CD14-positive monocyte (primary cell): ENCODE data around the gene RPSA. TPM values are rescaled to one million over a fixed set of nuclear protein-coding genes. Genes with fewer than 3 reads are reported as not detected.

Experiments used
- DNase-seq, 3 donors: peaks; one replicate each; pipeline ENCODE4 v3.0.0-alpha.2; 2011 to 2022
- H2AFZ ChIP-seq: 2 replicates; pipeline ENCODE4 v1.6.0; 2012; ENCODE audit warnings: mild to moderate bottlenecking, low read depth, low read length, inconsistent platforms; ENCODE audit not compliant: insufficient read depth, poor library complexity, severe bottlenecking
- H3K27ac ChIP-seq, 2 donors: 1 replicate in 1 of 2; 2 replicates in 1 of 2; pipeline ENCODE4 v1.5.1; 2012 to 2013; ENCODE audit warnings: low read length in 2 of 2, control low read depth in 1 of 2, inconsistent platforms in 1 of 2, low read depth in 1 of 2, mild to moderate bottlenecking in 1 of 2
- H3K27me3 ChIP-seq, 2 donors: one replicate each; pipeline versions ENCODE4 v1.6.0 to v1.6.1; 2011 to 2013; ENCODE audit warnings: low read length in 2 of 2; ENCODE audit not compliant: control insufficient read depth in 2 of 2, insufficient read depth in 2 of 2
- H3K36me3 ChIP-seq, 2 donors: replicated peaks in 1 of 2; 1 replicate in 1 of 2; 2 replicates in 1 of 2; pipeline versions ENCODE4 v1.5.1 to v1.6.1; 2012 to 2013; ENCODE audit warnings: low read length in 2 of 2, control low read depth in 1 of 2, inconsistent platforms in 1 of 2, mild to moderate bottlenecking in 1 of 2; ENCODE audit not compliant: insufficient read depth in 2 of 2, control insufficient read depth in 1 of 2
- H3K4me1 ChIP-seq, 2 donors: 1 replicate in 1 of 2; 2 replicates in 1 of 2; pipeline versions ENCODE4 v1.5.1 to v1.6.1; 2012 to 2013; ENCODE audit warnings: low read length in 2 of 2, control low read depth in 1 of 2, inconsistent platforms in 1 of 2, mild to moderate bottlenecking in 1 of 2, moderate library complexity in 1 of 2; ENCODE audit not compliant: insufficient read depth in 2 of 2, control insufficient read depth in 1 of 2
- H3K4me2 ChIP-seq: replicated peaks from 2 replicates; pipeline ENCODE3; 2012; ENCODE audit warnings: low read length, moderate library complexity, mild to moderate bottlenecking; ENCODE audit not compliant: poor library complexity, severe bottlenecking; ENCODE audit errors: extremely low read depth
- H3K4me3 ChIP-seq, 3 experiments: fragments of 200-600 bp in 1 of 3; sonication (generic) in 1 of 3; replicated peaks in 1 of 3; 1 replicate in 2 of 3; 2 replicates in 1 of 3; pipeline ENCODE4 v1.5.1; 2011 to 2013; ENCODE audit warnings: low read length in 3 of 3, mild to moderate bottlenecking in 3 of 3, control low read depth in 2 of 3, low read depth in 2 of 3, inconsistent platforms in 1 of 3, moderate library complexity in 1 of 3
- H3K79me2 ChIP-seq: 2 replicates; pipeline ENCODE4 v1.6.0; 2012; ENCODE audit warnings: mild to moderate bottlenecking, control low read depth, inconsistent platforms, low read length, moderate library complexity; ENCODE audit not compliant: insufficient read depth
- H3K9ac ChIP-seq: 2 replicates; pipeline ENCODE4 v1.6.0; 2017; ENCODE audit warnings: low read length, mild to moderate bottlenecking; ENCODE audit not compliant: insufficient read depth, poor library complexity, severe bottlenecking
- H3K9me3 ChIP-seq, 2 donors: replicated peaks in 1 of 2; 1 replicate in 1 of 2; 2 replicates in 1 of 2; pipeline versions ENCODE4 v1.5.1 to v1.6.1; 2012 to 2013; ENCODE audit warnings: low read length in 2 of 2, control low read depth in 1 of 2; ENCODE audit not compliant: control insufficient read depth in 1 of 2, insufficient read depth in 1 of 2
- H4K20me1 ChIP-seq: 2 replicates; pipeline ENCODE4 v1.6.0; 2012; ENCODE audit warnings: mild to moderate bottlenecking, low read length, control low read depth, moderate library complexity; ENCODE audit not compliant: insufficient read depth
- H3K27ac Mint-ChIP-seq, 7 donors: one replicate each; pipeline ENCODE4 v1.8.0; 2020; ENCODE audit warnings: mild to moderate bottlenecking in 7 of 7, mixed read lengths in 7 of 7, moderate library complexity in 6 of 7, inconsistent platforms in 2 of 7
- H3K27me3 Mint-ChIP-seq, 3 donors: one replicate each; pipeline ENCODE4 v1.8.0; 2021 to 2022; ENCODE audit warnings: low read depth in 3 of 3, mild to moderate bottlenecking in 3 of 3, mixed read lengths in 3 of 3, moderate library complexity in 3 of 3, inconsistent platforms in 1 of 3
- H3K36me3 Mint-ChIP-seq, 2 donors: one replicate each; pipeline ENCODE4 v1.8.0; 2020; ENCODE audit warnings: mixed read lengths in 2 of 2, inconsistent platforms in 1 of 2, mild to moderate bottlenecking in 1 of 2
- H3K4me1 Mint-ChIP-seq: one replicate; pipeline ENCODE4 v1.8.0; 2020; ENCODE audit warnings: mild to moderate bottlenecking, mixed read lengths
- H3K4me3 Mint-ChIP-seq, 2 donors: one replicate each; pipeline ENCODE4 v1.8.0; 2020; ENCODE audit warnings: mild to moderate bottlenecking in 2 of 2, mixed read lengths in 2 of 2, moderate library complexity in 1 of 2
- H3K9me3 Mint-ChIP-seq, 7 donors: one replicate each; pipeline ENCODE4 v1.8.0; 2020 to 2022; ENCODE audit warnings: mixed read lengths in 7 of 7, mild to moderate bottlenecking in 6 of 7, moderate library complexity in 6 of 7, inconsistent platforms in 2 of 7
- CTCF ChIP-seq: fragments of 200-600 bp; IDR thresholded peaks from one replicate; pipeline ENCODE4 v1.8.0; 2022; ENCODE audit warnings: antibody characterized with exemption, mild to moderate bottlenecking
- WGBS: methylation state at CpG from one replicate; pipeline ENCODE4 v1.1.5; 2013; ENCODE audit warnings: missing lambda C conversion rate; ENCODE audit not compliant: insufficient coverage; 5-methylcytosine and 5-hydroxymethylcytosine counted together
- intact Hi-C, 2 donors: fragments of 100-400 bp; cut with micrococcal nuclease; formaldehyde crosslinking; loops; one replicate each; pipeline versions ENCODE4 v1.15.0 to v1.15.1; 2023
- polyA plus RNA-seq, 3 donors: library from polyadenylated mRNA; depleted of rRNA in 1 of 3; unstranded in 2 of 3; stranded (reverse) in 1 of 3; fragments of 300-500 nt in 2 of 3; fragments of >200 nt in 1 of 3; fragmentation: Illumina TruSeq in 2 of 3; gene quantifications; 1 replicate in 2 of 3; 2 replicates in 1 of 3; pipeline ENCODE4 v1.2.3, GENCODE V29; 2012 to 2021

The RPSA gene
- polyA plus RNA-seq, 3 donors, result 172 to 574 (median 219) TPM

- Histone ChIP-seq H3K27me3 (no peaks in the 10 kb centered on the region), H3K79me2 (no peaks in the 10 kb centered on the region), H3K27ac (no peak overlapping the region), H3K4me2 (no peak overlapping the region), H3K4me1 (peaks cover 5 to 6% of the 10 kb centered on the region in 2 donors), H4K20me1 (no peaks in the 10 kb centered on the region), H3K9ac (no peak overlapping the region), H3K4me3 (no peak overlapping the region), H3K9me3 (no peaks in the 10 kb centered on the region), H3K36me3 (no peaks in the 10 kb centered on the region), H2AFZ (no peak overlapping the region)
- no peak overlapping the region for H3K27ac Mint-ChIP-seq
- peaks cover 0 to 4% (median 2%) of the 10 kb centered on the region in 3 donors for H3K27me3 Mint-ChIP-seq
- no peaks in the 10 kb centered on the region for H3K36me3 Mint-ChIP-seq
- H3K4me3 Mint-ChIP-seq, result no peak overlapping the region
- peak; percentile 73 for TF ChIP-seq CTCF
- no peaks in the 10 kb centered on the region for H3K9me3 Mint-ChIP-seq
- peak in 2 of 3 donors; percentile 14 to 21 for DNase-seq
- WGBS, result no CpG with 5 or more reads among the region's 4 CpGs
- intact Hi-C loops, result no loop called here
- peaks cover 5% of the 10 kb centered on the region for H3K4me1 Mint-ChIP-seq
These were observed 28.4 kb upstream of the RPSA start for GRCh38 chr3:39378088-39378487.

GRCh38 chr3:39378957-39379777, 27.4 kb upstream of the RPSA start:
- no peak overlapping the region for H3K4me3 ChIP-seq
- no peak overlapping the region for H2AFZ ChIP-seq
- Mint-ChIP-seq H3K4me1 (peaks cover 10% of the 10 kb centered on the region), H3K4me3 (no peak overlapping the region), H3K27me3 (peaks cover 0 to 4% (median 2%) of the 10 kb centered on the region in 3 donors), H3K9me3 (no peaks in the 10 kb centered on the region), H3K27ac (peak overlapping the region in 1 of 7 donors; percentile 75), H3K36me3 (no peaks in the 10 kb centered on the region)
- TF ChIP-seq CTCF, result no peak
- intact Hi-C loops, result no loop called here
- H3K36me3 ChIP-seq, result no peaks in the 10 kb centered on the region
- no peaks in the 10 kb centered on the region for H3K9me3 ChIP-seq
- no peaks in the 10 kb centered on the region for H3K79me2 ChIP-seq
- H3K9ac ChIP-seq, result no peak overlapping the region
- H3K4me2 ChIP-seq, result no peak overlapping the region
- no peak for DNase-seq
- no peaks in the 10 kb centered on the region for H3K27me3 ChIP-seq
- no peaks in the 10 kb centered on the region for H4K20me1 ChIP-seq
- H3K27ac ChIP-seq, result no peak overlapping the region
- 95% methylated on average over 9 of the region's 10 CpGs for WGBS
- peaks cover 12 to 16% of the 10 kb centered on the region in 2 donors for H3K4me1 ChIP-seq
